HG03520 (cell line): ENCODE results near the gene ZRANB3.

Source experiments
- ATAC-seq: cut with Tn5 transposase; IDR thresholded peaks from one replicate; pipeline ENCODE4 v1.9.1; 2021; ENCODE audit warnings: mild to moderate bottlenecking, moderate library complexity; ENCODE audit not compliant: unreplicated experiment

ZRANB3 gene

GRCh38 chr2:135256531-135257260 is 274.3 kb downstream of the ZRANB3 start:
- ATAC-seq, result no peak

DNA sequence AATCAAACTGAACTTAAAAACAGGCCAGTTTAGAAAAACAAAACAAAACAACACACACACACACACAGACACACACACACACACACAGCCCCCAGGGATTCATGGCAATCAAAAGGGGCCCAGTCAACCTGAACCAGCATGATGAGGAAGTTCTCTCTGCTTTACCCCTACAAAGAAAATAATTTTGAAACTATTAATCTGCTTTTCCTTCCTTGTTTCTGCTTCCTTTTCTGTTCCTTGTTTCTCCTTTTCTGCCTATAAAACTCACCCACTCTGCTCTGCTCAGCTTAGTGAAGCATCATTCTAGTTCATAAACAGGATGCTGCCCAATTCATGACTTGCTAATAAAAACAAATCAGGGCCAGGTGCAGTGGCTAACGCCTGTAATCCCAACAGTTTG is 275.8 kb downstream of the ZRANB3 start:
- no peak for ATAC-seq

GRCh38 chr2:135252805-135253458 is 278.1 kb downstream of the ZRANB3 start:
- ATAC-seq, result no peak

DNA sequence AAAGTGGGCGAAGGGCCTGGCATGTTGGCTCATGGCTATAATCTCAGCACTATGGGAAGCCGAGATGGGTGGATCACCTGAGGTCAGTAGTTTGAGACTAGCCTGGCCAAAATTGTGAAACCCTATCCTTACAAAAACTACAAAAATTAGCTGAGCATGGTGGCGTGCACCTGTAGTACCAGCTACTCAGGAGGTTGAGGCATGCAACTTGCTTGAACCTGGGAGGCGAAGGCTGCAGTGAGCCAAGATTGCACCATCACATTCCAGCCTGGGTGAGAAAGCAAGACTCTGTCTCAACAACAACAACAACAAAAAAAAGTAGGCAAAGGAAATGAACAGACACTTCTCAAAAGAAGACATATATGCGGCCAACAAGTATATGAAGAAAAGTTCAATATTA is 282.4 kb downstream of the ZRANB3 start:
- no peak for ATAC-seq

DNA sequence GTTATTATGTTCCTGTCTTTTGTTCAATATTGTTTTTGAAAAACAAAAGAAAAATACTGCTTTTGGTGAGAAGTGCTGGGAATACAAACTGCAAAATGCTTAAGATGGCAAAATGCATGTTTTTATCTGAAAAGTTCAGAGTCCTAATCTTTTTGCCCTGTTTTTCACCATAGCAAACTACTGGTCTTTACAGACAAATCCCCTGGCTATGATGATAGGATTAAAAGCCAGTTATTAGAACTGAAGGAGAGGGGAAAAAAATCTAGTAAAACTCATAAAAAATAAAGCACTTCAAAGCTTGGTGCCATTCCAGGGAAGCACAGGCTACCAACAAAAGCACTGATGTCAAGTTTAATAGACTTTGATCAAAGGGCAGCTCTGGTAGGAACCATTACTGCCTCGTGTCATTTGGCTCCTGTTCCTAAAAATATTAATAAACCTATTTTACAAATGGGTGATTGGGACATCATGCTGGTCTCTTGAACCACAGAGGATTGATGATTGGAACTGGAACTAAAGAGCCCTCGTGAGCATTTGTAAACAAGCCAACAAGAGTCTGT is 284.2 kb downstream of the ZRANB3 start:
- no peak for ATAC-seq

- ATAC-seq, result no peak
These were observed 285.9 kb downstream of the ZRANB3 start for GRCh38 chr2:135245071-135245470.

DNA sequence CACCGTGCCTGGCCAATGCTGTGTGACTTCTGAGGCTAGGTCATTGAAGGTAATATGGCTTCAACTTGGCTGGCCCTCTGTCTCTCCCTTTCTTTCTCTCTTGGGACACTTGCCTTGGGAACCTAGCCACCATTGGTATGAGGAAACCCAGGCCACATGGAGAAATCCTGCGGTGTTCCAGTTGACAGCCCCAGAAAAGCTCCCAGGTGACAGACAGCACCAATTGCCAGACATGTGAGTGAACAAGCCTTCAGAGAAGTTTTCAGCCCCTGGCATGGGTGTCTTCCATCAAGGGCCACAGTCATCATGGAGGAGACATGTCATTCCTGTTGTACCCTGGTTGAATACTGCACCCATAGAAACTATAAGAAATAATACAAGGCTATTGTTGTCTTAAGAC is 292.4 kb downstream of the ZRANB3 start:
- ATAC-seq, result no peak

- no peak for ATAC-seq
These were observed 300.9 kb downstream of the ZRANB3 start for GRCh38 chr2:135230150-135230549.

DNA sequence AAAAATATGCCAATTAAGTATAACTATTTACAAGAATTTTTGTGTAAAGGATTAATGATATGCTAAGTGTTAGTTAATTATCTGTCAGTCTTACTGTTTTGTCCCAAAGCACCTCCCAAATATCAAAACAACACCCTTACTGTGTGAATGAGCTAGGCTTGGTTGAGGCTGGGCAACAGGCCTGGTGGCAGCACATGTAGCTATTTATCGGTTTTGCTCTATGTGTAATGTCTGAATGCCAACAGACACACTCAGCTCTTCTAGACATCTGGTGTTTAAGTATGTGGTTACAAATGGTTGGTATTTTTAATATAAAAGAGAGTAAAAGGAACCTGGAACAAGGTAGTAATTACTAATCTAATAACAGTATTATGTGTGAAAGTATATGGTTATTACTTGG is 303.6 kb downstream of the ZRANB3 start:
- ATAC-seq, result no peak

GRCh38 chr2:135226961-135227360 is 304.1 kb downstream of the ZRANB3 start:
- no peak for ATAC-seq

- ATAC-seq, result no peak
These were observed 305.2 kb downstream of the ZRANB3 start for GRCh38 chr2:135225781-135226180.

DNA sequence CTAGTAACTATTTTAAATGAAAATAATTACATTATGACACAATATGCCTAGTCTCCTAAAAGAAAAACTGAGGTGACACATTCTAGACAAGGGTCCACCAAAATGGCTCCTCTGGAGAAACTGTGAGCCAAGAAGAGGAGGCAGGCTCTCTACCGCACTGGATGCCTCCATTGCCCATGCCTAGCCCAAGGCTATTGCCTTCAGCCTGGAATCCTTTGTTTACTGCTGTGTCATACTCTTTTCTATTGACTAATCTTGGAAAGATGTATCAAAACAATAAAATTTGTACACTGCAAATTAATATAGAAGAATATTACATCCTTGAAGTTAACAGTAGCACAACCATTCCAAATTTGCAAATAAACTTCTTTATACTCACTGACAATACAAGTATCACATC is 311.8 kb downstream of the ZRANB3 start:
- ATAC-seq, result no peak

- ATAC-seq, result no peak
These were observed 312.6 kb downstream of the ZRANB3 start for GRCh38 chr2:135218426-135218825.

GRCh38 chr2:135212757-135213156 is 318.3 kb downstream of the ZRANB3 start:
- ATAC-seq, result no peak

DNA sequence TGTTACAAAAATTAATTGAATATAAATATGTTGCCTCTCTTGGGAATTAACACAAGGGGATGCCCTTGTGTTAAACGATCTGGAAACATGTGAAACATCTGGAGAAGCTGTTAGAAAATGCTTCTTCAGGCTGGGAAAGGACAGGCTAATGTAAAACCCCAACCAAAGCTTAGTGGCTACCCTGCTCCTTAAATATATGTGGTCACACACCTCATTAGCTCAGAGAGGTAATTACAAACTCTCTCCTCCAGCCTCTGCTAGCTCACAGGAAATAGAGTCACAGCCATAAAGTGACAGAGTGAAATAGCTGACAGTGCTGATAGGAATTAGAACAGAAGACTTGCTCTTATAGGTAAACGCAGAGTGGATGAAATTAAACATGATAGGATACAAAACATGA is 323.0 kb downstream of the ZRANB3 start:
- ATAC-seq, result no peak

GRCh38 chr2:135203944-135204343 is 327.1 kb downstream of the ZRANB3 start:
- no peak for ATAC-seq

GRCh38 chr2:135202751-135203150 is 328.3 kb downstream of the ZRANB3 start:
- ATAC-seq, result no peak

GRCh38 chr2:135198481-135198880 is 332.5 kb downstream of the ZRANB3 start:
- ATAC-seq, result no peak

DNA sequence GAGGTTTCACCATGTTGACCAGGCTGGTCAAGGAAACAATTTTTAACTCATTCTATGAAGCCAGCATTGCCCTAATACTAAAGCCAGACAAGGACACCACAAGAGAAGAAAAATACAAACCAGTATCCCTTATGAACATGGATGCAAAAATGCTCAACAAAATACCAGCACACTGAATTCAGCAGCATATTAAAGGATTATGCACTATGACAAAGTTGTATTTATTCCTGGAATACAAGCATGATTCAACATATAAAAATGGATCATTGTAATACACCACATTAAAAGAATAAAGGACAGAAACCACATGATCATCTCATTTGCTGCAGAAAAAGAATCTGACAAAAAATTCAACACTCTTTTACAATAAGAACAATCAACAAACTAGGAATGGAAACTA is 340.2 kb downstream of the ZRANB3 start:
- no peak for ATAC-seq

DNA sequence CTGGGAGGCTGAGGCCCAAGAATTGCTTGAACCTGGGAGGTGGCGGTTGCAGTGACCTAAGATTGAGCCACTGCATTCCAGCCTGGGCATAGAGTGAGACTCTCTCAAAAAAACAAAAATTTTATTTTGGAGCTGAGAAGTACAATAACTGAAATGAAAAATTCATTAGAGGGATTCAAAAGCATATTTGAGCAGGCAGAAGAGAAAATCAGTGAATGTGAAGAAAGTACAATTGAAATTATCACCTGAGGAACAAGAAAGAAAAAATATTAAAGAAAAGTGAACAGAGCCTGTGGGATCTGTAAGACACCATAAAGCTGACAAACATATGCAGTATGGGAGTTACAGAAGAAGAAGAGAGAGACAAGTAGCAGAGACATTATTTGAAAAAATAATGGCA is 341.9 kb downstream of the ZRANB3 start:
- no peak for ATAC-seq

DNA sequence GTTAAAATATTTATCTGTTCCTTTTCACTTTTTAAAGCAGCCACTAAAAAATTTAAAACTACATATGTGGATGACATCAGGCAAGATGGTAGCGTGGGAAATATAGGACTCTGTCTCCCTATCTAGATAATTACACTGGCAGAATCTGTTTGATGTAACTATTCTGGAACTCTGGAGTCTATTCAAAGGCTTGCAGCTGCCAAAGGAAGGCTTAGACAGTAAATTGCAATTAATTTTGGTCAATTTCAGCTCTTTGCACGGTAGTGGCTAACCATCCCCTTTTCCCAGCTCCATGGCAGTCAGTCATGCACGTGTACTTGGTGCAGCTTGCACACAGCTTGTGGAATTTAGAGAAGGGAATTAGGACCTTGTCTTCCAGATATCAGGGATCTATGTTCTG is 343.7 kb downstream of the ZRANB3 start:
- no peak for ATAC-seq

GRCh38 chr2:135186054-135186453 is 345.0 kb downstream of the ZRANB3 start:
- ATAC-seq, result no peak
